HG03097 (cell line): ENCODE data around the gene CYB561D2.

Source experiments
- ATAC-seq: cut with Tn5 transposase; IDR thresholded peaks from one replicate; pipeline ENCODE4 v1.9.1; 2021; ENCODE audit not compliant: unreplicated experiment, low FRiP score

Gene CYB561D2

GRCh38 chr3:50323092-50323600 lies 27.5 kb upstream of the CYB561D2 start:
- no peak for ATAC-seq

- ATAC-seq, result no peak
These were observed 27.0 kb upstream of the CYB561D2 start for GRCh38 chr3:50323614-50324199.

DNA sequence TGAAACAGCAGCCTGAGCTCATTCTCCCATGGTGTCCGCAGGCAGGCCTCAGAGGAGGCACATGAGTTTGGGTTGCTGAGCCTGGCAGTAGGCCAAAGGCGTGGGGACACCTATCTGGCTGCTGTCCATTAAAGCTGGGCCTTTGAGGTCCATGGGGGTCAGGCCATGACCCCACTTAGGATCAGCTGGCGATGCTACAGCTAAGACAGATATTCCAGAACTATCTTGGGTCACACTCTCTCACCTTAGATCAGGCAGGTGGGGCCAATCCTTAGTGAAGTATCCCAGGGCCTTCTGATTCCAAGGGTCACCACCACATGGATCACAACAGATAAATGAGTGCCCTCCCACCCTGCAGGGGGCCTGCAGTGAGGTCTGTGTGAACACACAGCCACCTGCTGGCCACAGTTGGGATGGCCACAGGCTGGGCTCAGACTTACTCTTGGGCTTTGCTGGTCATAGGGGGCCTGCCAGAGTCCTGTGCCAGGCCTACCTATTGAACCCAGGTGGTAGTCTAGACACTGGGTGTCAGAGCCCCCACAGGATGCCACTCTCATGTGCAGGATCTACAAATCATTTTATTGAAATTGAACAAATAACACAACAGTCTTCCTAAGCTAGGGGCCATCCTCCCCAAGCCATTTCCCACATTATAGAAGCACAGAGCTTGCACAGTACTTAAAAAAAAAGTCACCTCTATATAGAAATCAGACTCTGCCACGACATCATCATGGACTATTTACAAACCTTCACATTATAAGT lies 26.1 kb upstream of the CYB561D2 start:
- no peak for ATAC-seq

DNA sequence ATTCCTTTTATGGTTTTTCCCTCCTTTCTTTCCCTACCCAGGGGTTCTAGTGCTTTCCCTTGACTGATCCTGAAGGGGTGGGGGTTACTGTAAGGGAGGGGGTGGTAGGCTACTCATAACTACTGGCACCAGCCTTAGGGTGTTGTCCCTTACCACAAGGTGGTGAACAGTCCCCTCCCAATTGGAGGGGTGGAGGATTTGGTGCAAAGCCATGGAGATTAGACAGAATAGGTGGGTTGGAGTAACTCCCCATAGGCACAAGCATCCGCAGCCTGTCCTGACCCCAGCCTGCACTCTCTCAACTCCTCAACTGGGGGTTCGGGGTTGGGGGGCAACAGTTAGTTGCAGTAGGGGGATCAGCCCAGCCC lies 25.6 kb upstream of the CYB561D2 start:
- no peak for ATAC-seq

DNA sequence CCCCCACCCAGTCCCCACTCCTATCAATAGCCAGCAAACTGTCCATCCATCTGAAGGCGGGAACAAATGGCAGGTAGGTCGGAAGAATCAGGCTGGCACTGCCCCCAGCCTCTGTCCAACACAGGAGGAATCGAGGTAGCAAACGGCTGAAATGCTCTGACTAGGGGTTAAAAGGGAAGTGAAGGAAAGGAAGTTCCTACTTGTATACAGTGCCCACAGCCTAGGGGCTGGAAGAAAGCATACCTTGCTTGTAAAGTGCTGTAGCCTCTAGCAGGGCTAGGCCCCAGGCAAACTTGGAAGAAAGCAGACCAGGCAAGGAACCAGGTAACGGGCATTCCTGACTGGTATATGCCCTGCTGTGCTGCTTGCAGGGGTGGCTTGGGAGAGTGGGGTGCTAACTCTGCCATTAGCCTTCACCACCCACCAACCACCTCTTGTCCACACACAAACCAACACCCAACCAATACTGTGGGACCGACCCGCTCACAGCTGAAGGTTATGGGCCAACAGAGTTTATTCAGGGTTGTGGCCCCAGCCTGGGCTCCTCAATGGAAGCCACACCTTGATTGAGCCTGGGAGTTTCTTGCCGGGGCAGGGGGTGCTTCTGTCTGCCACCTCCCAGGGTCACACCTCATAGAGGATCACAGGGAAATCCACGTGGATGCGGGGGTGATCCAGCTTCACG lies 25.0 kb upstream of the CYB561D2 start:
- no peak for ATAC-seq

DNA sequence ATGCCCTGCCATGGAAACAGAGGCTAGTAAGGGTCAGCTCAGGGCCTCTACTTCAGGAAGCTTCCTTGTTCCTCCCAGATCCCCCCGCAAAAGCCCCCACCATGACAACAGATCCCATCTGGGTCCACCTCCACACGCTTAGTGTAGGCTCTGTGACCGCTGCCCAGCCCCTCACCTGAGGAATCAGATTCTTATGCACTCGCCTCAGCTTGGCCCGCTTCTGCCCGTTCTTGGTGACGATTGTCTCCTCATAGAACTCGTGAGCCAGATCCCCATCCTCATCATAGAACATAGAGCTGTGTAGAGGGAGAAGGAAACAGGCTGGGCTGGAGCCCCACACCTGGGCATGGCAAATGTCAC lies 24.5 kb upstream of the CYB561D2 start:
- ATAC-seq, result no peak

DNA sequence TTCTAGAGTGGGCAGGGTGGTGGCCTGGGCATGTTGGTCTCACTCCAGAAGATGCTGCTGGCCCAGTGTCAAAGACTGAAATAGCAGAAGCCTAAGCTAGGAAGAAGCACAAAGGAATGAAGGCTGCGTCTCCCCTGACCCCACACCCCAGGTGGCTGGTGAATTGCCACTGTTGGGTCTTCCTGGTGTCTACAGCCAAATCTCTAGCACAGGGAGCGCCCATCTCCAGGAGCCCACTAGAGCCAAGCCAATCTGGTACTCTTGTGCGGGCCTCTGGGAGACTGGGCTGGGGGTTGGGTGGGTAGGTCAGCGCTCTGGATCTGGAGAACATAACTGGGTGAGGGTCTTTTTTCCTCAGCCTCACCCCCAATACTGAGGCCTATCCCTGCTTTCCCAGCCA lies 23.5 kb upstream of the CYB561D2 start:
- no peak for ATAC-seq

- peak; percentile 60 for ATAC-seq
These were observed 22.5 kb upstream of the CYB561D2 start, which contains the start of gene TUSC2 for GRCh38 chr3:50327943-50328691. TSS of gene TUSC2 (minus strand) at chr3:50328223. CDS start at chr3:50328099, 124 bp downstream.

GRCh38 chr3:50330330-50330729 lies 20.3 kb upstream of the CYB561D2 start:
- ATAC-seq, result no peak

DNA sequence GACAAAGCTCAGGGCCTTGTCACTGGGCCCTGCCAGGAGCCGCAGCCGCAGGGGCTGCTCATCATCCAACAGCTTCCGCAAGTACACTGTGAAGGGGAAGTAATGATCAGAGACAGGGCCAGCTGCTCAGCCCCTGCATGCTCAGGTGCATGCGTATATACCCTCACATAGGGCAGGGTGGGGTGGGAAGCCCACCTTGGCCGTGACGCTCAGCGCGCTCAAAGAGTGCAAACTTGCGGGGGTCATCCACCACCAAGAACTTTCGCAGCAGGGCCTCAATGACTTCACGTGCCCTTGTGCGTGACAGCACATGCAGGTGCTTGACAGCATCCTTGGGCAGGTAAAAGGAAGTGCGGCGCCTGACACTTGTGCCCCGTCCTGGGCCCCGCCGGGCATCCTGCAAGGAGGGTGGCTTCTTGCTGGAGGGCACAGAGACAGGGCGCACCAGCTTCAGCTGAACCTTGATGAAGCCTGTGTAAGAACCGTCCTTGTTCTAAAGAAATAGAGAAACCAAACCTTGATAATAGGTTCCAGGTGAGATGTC lies 19.2 kb upstream of the CYB561D2 start:
- ATAC-seq, result no peak

- no peak for ATAC-seq
These were observed 16.8 kb upstream of the CYB561D2 start for GRCh38 chr3:50333744-50334328.

DNA sequence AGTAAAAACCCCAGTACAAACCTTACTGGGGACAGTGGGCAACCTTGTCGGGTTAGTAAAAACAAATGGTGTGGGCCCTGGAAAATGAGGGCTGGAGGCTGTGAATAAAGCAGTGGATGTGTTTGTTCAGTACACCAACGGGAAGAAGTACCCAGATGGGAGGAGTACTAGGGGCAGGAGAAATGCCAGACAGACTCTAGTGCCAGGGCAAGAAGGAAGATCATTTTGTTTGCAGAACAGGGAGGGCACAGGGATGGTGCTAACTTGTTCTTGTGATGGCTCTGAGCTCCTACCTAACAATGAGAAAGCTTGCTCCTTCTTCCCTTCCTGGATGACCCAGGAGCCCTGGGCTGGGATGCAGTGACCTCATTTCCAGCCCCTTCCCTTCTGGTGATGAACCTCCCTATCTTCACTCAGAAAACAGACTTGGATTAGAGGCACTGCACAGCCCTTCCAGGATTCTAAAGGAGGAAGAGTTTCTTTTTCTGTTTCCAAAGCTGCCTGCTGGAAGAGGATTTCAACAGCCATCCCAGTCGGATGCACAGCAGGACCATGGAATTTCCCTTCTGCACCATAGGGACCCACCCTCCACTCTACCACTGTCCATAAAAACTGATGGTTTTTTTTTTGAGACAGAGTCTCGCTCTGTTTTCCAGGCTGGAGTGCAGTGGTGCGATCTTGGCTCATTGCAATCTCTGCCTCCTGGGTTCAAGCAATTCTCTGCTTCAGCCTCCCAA lies 16.2 kb upstream of the CYB561D2 start:
- no peak for ATAC-seq

- no peak for ATAC-seq
These were observed 14.0 kb upstream of the CYB561D2 start for GRCh38 chr3:50336452-50337174.

DNA sequence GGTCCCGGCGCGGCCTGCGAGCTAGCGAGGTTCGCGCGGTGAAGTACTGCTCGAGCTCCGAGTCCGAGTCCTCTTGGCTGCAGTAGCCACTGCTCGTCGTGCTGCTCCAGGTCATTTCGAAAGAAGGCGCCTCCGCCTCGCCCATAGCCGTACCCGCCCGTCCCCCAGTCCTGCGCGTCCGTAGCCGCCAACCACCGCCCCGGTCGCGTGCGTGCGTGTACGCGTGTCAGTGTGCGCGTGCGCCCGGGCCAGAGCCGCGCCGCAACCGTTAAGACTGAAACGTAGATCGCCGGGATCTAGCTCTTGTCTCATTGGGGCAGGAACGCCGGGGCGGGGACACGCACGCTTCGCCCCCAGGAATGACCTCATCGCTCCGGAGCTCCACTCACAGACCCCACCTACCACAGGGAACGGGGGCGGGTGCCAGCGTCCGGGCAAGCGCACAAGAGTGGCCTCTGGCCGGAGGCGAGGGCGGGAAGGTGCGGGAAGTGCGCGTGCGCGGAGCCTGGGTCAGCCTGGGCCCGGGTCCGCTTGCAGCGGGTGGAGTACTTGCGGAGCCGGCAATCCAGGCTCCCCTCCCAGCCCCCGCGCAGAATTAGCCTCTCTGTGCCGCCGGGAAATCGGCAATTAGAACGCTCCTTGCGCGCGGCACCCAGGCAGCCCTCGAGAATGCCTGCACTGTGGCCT lies 13.3 kb upstream of the CYB561D2 start:
- ATAC-seq, result peak; percentile 74

DNA sequence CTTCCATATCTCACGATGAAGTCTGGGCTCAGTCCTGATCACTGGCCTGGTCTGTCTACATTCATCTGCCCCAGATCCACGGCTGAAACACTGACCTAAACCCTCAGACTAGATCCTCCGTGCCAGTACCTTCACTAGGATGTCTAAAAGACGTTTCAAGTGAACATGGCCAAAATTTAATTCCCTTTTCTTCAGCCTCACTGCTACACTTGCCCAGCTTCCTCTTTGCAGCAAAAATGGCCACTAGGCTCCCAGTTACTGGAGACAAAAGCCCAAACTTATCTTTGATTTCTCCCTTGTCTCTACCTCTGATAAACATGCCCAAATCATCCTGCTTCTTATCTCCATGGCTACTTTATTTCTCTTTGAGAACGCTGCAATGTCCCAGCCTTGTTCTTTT lies 11.7 kb upstream of the CYB561D2 start:
- no peak for ATAC-seq

DNA sequence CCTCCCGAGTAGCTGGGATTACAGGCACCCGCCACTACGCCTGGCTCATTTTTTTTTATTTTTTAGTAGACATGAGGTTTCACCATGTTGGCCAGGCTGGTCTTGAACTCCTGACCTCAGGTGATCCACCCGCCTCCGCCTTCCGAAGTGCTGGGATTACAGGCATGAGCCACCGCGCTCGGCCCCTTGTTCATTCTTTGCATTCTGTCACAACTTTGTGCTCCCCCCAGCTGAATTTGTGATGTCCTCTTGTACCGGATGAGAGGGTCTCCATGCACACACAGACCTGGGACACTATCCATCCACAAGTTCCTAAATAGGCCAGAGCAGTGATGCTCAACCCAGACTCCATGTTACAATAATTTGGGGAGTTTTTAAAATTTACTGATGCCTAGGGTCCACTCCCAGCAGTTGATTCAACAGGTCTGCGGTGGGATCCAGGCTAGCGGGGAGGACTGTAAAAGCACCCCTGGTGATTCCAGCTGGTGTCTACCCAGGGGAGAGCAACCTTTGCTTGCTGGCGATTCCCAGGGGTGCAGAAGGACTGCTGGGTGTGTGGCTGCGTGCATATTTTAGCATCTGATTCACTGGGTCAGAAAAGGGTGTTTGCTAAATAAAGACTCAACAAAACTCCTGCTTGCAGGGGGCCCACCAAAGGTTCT lies 11.0 kb upstream of the CYB561D2 start:
- no peak for ATAC-seq

DNA sequence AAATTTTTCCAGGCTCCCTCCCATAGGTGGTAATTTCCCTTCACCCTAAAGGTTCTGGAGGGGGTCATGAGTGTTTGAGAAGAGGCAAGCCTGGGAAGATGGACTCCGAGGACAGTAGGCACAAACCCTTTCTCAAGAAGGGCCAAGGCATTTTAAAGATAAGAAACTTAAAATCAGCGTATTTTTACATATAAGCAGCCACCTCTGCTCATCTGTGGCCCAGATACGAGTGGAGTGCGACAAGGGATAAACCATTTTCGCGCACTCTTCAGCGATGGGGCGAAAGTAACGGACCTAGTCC lies 10.6 kb upstream of the CYB561D2 start:
- no peak for ATAC-seq
